Stimulated activated CD4-positive, alpha-beta T cell treated with anti-CD3 and anti-CD28 coated beads, TNF-alpha, amount 100 ng/mL, for 24 hours (primary cell): ENCODE measurements around the gene MORN5.

Source experiments
- DNase-seq, 3 experiments: peaks; one replicate each; pipeline ENCODE4 v3.0.0-alpha.2; 2020; ENCODE audit warnings: low read depth in 3 of 3

MORN5 gene

DNA sequence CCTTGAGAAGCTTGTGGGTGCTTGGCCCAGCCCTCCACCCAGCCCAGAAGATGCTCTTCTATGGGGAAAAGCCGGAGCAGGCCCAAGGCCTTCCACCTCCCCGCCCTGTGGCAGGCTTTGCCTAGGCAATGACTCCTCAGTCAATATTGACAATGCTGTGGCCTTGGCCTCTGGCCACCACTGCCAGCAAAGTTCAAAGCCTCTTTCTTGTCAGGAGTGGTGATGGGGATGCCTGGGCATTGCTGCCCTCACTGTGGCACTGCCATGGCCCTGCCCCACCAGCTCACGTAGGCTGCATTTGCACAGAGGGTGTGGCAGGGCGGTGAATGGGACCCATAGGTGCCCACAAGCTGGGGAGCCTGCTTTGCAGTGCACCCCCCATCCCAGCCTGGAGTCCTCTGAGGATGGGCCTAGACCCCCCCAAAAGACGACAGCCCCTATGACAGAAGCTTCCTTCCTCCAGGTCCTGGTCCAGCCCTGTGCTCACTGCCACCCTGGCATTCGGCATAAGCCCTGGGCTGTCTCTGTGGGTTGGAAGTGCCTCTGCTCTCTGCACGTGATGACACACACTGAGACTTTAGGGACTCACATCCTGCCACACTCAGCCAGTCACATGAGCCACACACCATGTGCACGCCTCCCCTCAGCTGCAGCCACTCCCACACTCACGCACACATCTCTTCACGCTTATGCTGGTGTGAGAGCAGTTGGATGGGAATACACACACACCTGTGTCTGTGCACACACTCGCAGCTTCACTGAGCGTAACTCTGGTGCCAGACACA, 31.1 kb downstream of the MORN5 start:
- peak in 1 of 3 experiments; percentile 7 for DNase-seq

DNA sequence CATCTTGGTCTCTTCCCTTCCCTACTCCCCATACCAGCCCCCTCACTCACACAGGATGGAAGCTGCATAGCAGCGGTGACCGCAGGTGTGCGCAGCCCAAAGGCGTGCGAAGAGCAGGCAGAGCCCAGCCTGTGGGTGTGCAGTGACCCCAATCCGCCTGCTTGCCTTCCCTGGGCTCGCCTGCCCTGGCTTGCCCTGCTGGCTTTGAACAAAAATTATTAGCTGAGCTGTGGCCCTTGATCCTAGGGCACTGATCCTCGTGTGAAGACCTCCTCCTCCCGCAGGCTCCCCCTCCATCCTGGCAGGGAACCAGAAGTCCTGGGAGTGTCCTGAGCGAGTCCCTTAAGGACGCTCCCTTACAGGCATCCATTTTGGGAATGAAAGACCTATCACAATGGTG, 31.9 kb downstream of the MORN5 start:
- DNase-seq, result no peak

DNA sequence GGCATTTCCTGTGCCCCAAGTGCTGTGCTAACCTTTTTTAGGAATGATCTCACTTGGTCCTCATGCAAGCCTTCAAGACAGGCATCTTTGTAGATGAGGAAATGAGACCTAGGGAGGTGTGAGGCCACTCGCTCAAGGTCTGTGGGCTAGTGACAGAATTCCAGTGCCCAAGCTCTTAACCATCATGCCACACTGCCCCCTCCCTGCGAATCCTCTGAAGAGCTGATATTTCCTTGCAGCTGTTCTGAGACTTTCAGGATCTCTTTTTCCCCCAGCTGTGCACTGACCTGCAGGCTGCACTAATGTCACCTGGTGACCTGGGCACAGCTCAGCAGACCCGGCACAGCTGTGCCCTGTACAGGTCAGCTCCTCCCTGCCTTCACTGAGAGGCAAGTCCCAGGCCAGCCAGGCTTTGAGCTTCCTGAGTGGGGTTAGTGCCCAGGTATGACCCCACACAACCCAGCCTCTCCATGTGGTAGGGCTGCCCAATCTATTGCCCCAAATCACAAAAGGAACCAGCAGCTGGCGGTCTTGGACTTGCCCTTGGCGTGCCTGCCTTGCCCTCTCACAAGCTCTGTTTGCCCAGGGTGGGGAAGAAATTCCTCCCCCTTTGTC, 32.7 kb downstream of the MORN5 start:
- no peak for DNase-seq

DNA sequence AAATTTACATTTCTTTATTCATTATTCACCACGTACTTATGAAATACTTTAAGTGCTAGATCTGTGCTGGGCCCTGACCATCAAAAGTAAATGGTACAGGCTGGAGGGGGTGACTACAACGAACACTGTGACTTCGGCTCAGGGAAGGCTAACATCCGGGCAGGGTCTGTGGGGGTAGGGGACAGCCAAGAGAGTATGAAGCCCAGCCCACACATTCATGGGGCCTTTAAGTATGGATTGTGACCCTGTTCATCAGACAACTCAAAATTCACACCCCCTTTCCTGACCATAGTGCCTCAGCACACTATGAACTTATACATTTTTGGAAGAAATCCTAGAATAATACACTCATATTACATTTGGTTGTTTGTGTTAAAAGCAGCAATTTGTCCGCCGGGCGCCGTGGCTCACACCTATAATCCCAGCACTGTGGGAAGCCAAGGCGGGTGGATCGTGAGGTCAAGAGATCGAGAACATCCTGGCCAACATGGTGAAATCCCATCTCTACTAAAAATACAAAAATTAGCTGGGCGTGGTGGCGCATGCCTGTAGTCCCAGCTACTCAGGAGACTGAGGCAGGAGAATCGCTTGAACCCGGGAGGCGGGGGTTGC, 33.3 kb downstream of the MORN5 start:
- no peak for DNase-seq

DNA sequence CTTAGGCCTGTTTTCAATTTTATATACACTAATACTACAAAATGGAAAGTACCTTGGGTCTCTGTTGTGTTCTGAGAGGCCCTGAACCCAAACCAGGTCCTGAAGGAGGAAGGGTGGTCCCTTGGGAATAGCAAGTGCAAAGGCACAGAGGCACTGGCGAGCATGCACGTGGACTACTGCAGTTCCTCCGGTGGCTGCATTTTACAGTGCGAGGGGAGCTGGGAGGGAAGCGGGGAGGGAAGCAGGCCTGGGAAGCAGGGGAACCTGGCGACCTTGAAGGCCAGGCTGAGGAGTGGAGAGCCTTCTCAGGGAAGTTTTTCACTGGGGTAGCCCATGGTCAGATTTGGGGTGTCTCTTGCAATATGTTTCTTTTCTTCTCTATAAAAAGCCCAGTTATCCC, 33.9 kb downstream of the MORN5 start:
- no peak for DNase-seq

DNA sequence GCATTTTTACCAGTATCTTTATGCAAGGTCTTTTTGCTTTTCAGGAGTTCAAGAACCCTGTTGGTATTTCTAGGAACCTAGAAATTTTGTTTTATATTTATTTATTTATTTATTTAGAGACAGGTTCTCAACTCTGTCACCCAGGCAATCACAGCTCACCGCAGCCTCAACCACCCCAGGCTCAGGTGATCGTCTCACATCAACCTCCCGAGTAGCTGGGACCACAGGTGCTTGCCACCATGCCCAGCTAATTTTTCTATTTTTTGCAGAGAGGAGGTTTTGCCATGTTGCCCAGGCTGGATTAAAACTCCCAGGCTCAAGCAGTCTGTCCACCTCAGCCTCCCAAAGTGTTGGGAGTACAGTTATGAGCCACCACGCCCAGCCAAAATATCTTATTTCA, 36.2 kb downstream of the MORN5 start:
- DNase-seq, result no peak

DNA sequence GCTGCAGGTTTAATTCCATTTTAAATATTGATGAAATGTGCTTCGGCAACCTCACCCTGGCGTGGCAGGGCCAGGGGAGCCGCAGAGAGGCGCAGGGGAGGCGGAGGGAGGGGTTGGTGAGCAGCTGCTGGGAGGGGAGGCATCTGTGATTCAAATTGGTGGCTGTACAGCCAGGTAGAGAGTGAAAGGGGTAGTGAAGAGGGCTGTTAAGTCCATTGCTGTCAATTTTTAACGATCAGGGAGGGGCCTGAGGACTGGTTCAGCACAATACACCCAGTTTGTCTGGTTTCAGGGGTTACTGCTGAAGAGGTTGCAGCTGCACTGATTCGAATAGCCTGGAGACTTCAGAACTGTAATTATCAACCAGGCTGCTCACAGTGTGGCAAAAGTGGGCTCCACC, 37.7 kb downstream of the MORN5 start:
- DNase-seq, result no peak

DNA sequence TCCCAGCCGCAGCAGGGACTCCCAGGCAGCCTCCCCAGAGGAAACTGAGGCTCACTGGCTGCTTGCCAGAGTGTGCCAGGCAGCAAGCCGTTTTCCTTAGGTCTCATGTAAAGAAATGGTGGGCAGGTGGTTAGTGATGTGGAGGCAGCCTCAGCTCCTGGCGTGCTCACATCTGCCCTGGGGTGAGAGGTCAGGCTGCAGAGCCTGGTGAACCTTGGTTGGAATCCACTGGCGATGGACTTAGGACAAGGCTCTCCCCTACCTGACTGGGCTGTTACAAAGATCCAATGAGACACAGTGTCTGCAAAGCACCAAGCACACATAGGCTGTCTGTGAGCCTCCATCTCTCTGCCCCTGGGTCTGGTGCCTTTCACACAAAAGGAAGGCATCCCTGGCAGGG, 38.2 kb downstream of the MORN5 start:
- no peak for DNase-seq

DNA sequence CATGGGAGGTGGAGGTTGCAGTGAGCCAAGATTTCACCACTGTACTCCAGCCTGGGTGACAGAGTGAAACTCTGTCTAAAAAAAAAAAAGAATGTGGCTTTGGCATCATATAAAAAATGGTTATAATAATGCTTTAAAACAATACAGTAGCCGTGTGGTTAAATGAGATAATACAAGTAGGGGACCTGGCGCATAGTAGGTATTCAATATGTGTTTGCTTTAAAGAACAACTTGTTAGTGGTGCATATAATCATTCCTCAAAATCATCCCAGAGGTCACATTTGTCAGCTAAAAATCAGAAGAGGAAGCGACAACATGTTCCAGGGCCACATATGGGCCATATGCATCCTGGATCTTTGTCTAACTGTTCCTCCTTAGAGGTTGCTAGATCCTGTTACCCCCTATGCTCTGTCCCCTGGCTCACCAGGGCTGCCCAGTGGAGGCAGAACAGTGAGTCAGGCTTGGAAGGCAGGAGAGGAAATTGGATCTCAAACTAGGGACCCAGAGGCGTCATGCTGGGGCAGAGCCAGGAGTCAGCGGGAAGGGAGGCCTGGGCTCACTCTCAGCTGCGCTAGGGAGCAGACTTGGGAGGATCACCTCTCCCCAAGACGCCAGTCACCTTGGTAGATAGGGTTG, 41.4 kb downstream of the MORN5 start:
- DNase-seq, result no peak

DNA sequence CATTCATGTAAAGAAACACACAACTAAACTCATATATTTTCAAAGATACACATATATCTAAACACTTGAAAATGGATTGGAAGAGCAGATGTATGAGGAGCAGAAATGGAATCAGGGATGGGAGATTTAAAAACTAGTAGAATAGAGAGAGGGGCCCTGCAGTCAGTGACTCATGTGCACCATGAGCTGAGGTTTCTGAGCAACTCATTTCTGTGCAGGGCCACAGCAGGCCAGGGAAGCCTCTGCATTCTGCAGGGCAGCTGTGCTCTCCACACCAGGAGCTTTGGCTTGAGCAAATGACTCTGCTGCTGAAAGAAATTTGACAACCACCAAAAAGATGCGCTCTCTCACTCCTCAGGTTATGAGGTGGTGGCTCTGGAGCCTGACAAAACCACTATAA, 41.9 kb downstream of the MORN5 start:
- DNase-seq, result no peak

DNA sequence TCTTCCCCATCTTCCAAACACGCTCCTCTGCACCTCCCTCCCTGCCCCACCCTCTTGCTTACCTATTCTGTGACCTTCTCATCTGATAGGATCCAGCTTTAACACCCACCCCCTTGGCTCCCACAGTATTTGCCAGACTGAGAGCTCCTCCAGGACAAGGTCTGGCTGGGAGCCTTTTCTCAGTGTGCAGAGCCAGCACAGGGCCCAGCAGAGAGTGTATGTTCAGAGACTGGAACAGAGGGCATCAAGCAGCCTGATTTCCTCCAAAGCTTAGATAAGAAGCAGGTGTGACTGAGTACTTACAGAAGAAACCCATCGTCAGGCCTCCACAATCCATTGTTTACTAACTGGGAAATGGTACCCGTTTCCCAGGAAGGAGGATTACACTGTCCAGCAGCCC, 42.4 kb downstream of the MORN5 start:
- no peak for DNase-seq

DNA sequence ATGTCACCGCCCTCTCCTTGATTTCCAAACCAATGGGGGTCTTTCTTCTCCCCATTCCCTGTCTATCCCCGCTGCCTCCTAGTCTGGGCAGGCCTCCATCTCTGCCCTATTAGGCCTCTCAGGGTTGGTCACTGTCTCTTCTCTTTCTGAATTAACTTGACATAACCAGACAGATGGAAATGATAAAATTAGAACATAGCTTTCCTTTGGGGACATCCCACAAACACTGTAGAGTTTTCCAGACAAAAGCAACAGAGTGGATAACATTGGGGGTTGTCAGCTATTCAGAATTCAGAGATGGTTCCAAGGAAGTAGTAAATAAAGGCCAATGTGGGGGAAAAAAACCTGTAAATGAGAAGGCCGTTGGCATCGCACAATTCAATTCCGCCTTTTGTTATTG, 44.3 kb downstream of the MORN5 start:
- no peak for DNase-seq

DNA sequence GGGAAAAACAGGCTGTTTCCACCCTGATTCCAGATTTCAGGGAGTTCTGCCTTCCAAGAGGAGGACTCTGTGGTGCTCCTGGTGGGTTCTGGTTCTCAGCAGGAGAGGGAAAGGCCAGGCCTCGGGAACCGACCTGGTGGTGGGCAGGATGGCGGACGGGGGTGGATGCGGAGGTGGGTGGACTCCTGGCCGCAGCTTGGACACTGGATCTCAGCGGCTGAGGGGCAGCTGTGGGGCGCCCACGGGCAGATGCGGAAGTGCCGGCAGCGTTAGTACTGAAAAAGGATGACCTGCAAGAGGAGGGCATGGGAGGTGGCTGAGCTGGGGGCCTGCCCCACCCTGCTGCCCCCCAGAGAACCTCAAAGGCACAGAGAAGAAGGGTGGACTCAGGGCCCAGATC, 44.8 kb downstream of the MORN5 start:
- DNase-seq, result no peak

DNA sequence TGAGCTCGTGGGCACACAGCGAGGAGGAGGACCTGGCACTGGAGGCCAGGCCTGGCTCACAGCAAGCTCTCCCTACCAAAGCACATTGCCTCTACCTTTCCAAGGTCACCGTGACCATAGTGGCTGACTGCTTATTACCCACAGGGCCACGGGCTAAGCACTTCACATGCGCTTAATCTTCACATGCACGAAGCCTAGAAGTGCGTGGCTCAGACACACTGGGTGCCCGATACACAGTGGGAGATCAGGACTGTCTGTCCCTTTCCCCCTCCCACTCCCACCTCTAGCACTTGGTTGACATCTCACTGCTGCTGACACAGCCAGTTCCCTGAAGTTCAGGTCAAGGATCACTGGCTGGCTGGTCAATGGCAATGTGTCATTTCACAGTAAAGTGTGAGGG, 45.5 kb downstream of the MORN5 start:
- DNase-seq, result no peak

DNA sequence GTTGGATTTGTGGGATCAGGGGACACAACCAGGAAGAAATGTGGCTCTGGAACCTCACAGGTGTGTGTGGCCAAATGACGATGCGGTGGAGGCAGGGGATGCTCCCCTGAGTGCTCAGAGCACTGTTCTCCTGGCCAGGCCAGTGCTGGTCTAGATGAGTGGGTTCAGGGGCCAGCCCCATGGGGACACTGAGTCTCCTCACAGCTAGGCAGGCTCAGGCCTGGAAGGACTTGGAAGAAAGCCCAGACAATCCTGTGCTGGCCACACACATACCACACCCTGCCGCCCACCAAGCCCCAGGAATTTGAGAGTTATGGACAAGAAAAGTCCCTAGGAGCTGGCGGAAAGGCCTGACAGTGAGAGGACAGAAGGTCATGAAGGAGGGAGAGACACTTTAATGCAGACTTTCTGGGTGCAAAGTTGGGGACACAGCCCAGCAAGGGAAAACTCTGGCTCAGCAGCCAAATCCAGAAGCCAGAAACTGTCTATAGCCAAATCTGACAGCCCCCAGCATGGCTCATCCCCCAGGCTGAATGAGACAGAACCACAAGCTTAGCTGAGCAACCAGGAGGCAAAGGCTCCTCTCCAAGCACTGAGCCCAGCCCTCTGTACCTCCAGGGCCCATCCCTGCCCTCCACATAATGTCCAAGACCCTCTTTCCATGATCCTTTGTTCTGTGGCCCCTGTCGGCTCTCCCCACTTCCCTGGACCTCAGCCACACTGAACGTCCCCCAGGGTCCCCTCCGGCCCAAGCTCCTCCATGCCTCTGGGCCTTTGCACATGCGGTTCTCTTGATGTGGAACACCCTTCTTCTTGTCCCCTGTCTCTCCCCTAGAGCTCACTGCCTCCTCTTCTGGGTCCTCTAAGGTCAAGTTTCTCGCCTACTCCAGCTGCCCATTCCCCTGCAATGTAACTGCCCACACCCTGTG, 46.7 kb downstream of the MORN5 start:
- no peak for DNase-seq

DNA sequence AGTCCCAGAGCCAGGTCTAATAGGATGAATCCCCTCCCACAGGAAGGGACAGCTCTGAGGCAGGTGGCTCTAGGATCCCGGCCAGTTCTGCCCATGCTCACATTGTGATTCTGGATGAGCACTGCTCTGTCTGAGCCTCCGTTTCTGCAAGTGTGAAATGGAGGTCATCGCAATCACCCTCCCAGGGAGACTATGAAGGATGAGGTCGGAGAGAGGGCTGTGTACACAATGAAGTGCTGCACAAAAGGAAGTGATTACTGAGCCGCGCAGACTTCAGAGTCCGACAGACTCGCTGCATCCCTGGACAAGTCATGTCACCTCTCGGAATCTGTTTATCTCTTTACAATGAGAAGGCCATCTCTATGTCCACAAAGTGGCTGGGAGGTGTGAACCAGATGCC, 47.4 kb downstream of the MORN5 start:
- no peak for DNase-seq

DNA sequence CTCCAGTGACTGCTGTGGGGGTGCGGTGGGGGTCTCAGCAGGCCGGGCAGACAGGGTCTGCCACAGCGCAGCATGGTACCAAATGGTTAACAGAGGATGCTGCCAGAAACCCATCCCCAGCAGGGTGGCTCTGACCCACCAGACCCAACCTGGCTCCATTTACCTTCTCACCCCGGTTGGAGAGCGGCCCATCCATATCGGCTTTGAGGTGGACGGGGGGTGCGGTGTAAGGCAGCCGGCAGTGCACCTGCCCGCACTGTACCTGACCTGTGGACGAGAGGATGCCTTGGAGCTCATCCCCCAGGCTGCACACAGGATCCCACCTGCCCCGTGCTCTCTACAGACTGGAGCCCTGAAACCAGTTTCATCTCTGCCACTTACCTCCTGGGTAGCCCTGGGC, 49.7 kb downstream of the MORN5 start:
- no peak for DNase-seq

DNA sequence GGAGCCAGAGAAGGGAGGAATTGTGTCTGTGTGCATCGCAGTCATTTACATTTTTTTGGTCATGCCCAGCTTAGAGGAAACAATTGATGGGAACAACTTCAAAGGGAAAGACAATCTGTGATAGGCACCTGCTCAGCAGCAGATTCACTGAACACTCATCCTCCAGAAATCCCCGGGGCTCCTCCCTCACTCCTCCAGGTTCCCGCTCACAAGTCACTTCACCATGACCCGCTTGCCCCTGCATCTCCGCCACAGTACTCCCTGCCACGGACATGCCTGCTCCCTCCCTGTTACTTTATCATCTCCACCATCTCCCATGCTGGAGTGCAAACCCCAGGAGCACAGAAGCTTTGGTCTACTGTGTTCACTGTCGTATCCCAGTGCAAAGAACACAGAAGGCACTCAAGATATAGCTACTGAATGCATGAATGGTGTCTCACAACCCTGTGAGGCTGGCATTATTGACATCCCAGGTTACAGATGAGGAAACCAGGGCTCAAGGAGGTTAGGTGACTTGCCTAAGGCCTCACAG, 52.8 kb downstream of the MORN5 start:
- DNase-seq, result no peak

DNA sequence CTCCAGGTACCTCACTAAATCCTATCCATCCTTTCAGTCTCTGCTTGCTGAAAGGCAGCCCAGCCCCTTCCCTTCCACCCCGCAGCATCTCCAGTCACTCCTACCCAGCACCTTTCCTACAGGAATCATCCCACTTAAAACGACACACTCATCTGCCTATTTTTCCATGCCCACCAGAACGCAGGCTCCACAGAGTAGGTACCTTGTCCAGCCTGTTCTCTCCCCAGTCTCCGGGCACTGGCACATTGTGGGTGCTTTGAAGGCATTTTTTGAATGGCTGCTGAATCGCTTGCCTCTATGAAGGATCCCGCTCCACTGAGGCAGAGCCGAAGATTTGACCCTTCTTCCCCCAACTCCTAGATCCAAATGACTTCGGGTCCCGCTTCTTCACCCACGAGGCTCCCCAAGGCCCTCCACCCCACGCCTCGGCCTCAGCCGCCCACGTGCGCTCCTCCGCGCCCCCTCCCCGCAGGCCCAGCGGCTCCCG, 53.4 kb downstream of the MORN5 start:
- DNase-seq, result no peak

DNA sequence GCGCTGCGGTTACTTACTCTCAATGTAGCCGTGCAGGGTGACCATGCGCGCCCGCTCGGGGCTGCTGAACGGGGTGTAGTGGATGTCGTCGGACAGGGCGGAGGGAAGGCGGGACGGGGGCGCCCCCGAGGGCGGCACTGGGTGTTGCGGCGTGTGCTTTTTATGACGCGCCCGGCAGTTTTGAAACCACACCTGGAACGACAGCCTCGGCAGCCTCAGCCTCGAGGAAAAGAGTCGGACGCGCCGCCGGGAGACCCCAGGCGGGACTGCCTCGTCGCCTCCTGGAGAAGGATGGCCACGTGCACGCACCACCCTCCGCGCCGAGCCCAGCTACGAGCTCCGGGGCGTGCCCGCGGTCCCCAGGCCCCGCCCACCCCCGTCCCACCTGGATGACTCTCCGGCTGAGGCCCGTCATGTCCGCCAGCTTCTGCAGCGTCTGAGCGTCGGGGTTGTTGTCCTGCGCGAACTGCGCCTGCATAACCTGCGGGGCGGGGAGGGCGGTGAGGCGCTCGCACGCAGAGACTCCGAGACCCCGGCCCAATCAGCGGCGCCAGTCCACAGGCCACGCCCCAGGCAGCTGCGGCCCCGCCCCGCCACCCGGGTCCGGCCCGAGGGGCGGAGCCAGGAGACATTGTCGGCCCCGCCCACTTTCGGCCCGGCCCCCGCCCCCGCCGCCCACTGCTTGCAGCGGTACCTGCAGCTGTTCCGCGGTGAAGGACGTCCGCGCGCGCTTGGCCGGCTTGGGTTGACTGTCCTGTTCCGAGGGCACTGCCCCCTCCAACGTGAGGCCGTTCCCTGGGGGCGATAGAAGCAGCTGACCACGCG, 54.1 kb downstream of the MORN5 start:
- DNase-seq, result peak in 2 of 3 experiments; percentile 9 to 59
